ENCODE data around the gene RTTN. TPM values are rescaled to one million over a fixed set of nuclear protein-coding genes. Genes with fewer than 3 reads are reported as not detected.
A peak's percentile ranks its signal among the peaks of the same experiment; 100 is the strongest.
"Not testable (repeated sequence)": the region's sequence is repeated elsewhere in the genome, so short reads cannot be mapped to it uniquely, and the experiment has no call there.

RTTN gene
- total RNA-seq, 2 donors from 2014 or later: 7.1 to 10.0 TPM

GRCh38 chr18:70015127-70015526 lies 190.4 kb downstream of the RTTN start:
- ATAC-seq (no peak), DNase-seq (no peak)
- intact Hi-C loops (cut with DNase I, micrococcal nuclease): no loop called here

GRCh38 chr18:70005580-70005979 lies 199.9 kb downstream of the RTTN start:
- ATAC-seq (peak; percentile 24), DNase-seq (no peak)
- intact Hi-C loops (cut with DNase I, micrococcal nuclease): no loop called here

GRCh38 chr18:70004696-70005095 lies 200.8 kb downstream of the RTTN start:
- DNase-seq (no peak), ATAC-seq (no peak)
- intact Hi-C loops (cut with DNase I, micrococcal nuclease): no loop called here

DNA sequence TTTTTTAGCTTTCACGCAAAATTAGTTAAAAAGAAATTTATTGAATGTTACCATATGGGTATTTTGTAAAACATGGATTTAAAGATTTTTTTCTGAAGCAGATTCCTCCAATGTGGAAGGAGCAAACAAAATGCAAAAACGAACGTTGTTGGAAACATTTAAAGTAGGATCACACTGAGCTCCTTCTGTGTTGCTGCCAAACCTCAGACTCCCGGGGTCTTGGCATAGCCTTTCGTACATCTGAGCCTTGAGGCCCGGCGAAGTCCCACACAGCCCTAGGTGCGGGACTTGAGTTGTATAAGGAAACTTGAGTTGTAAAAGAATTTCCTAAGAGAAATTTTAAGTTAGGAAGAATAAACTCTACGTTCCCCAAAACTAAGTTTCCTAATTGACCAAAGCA lies 205.8 kb downstream of the RTTN start:
- intact Hi-C loops (cut with DNase I, micrococcal nuclease): no loop called here
- no peak for ATAC-seq

DNA sequence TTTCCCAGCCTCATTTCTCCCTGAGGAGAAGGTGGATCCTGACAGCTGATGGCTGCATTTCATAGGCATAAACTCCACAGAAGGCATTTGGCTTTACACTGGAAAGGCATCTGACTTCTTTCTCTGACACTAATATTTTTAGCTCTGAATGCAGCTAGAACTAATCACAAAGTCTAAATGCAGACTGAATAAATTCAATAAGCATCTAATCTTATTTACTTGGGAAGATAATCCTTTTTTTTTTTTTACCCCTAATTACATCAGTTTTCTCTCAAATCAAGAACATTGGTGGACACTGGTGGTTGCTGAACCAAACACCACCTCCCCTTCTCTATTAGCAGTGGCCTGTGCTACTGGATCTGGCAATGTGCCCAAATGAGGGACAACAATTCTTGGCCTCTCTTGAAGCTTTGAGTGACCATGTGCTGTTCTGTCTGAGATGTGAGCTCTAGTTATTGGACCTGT lies 206.9 kb downstream of the RTTN start:
- intact Hi-C loops (cut with DNase I, micrococcal nuclease): no loop called here
- ATAC-seq (no peak), DNase-seq (no peak)

More for the DNA sequence above, 205.8 kb downstream of the RTTN start:
- no peak for DNase-seq

- intact Hi-C loops (cut with DNase I, micrococcal nuclease): no loop called here
- DNase-seq (no peak), ATAC-seq (peak; percentile 79)
Measured at GRCh38 chr18:69996951-69997798, 208.3 kb downstream of the RTTN start.

GRCh38 chr18:69996417-69996816 lies 209.1 kb downstream of the RTTN start:
- DNase-seq: no peak
- intact Hi-C loops (cut with DNase I, micrococcal nuclease): no loop called here
- ATAC-seq: no peak

DNA sequence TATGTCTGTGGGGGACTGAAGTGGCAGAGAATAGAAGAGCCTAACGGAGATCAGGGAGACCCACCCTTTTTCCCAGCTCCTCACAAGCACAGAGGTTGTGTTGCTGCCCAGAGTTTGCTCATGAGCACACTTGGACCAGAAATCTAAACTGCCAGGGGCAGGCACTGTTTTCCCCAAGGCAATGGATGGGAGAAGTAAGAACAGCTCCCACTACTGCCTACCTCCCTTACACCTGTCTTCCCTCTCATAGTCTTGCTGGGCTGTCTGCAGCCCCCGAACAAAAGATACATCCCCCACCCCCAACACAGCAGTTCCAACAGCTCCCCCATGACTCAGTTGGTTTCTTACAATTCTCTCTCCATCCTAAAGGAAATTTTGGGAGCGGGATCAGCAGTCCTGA lies 209.7 kb downstream of the RTTN start:
- intact Hi-C loops (cut with DNase I, micrococcal nuclease): no loop called here
- DNase-seq (no peak), ATAC-seq (no peak)

GRCh38 chr18:69992776-69993175 lies 212.7 kb downstream of the RTTN start:
- ATAC-seq (no peak), DNase-seq (no peak)
- intact Hi-C loops (cut with DNase I, micrococcal nuclease): no loop called here

DNA sequence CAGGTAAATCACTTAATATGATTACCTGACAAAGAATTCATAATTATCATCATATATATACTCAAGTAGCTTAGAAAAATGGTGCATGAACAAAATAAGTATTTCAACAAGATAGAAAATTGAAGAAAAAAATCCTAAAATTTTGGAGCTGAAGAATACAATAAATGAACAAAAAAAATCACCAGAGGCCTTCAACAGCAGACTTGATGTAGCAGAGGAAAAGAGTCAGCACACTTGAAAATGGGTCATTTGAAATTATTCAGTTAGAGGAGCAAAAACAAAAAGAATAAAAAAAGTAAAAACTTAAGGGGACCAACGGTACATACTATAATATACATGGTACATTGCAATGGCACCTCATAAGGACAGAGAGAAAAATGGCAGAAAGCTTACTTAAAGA lies 217.6 kb downstream of the RTTN start:
- intact Hi-C loops (cut with DNase I, micrococcal nuclease): no loop called here
- DNase-seq (no peak), ATAC-seq (no peak)

- no peak for ATAC-seq
- intact Hi-C loops (cut with DNase I, micrococcal nuclease): no loop called here
- no peak for DNase-seq
Measured at GRCh38 chr18:69985239-69985638, 220.2 kb downstream of the RTTN start.

- DNase-seq (no peak), ATAC-seq (no peak)
- intact Hi-C loops (cut with DNase I, micrococcal nuclease): no loop called here
Measured at GRCh38 chr18:69982417-69982816, 223.1 kb downstream of the RTTN start.

DNA sequence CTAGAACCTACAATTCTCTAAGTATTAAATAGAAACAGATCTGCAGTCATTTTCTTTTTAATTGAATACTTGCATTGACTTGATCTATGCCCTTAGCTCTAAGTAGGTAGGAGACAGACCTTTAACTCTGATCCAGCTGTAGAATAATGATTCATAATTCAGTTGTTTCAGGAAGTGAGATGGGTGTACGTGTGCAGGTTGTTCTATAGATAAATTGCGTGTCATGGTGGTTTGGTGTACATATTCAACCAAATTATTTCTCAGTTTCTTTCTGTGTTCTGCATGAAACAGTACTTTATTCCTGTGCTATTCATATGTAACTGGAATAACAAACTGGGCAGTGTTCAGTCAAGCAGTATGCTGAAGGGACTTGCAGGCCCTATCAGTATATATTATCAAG lies 223.5 kb downstream of the RTTN start:
- intact Hi-C loops (cut with DNase I, micrococcal nuclease): no loop called here
- no peak for ATAC-seq
- no peak for DNase-seq

GRCh38 chr18:69980982-69981804 lies 224.3 kb downstream of the RTTN start:
- intact Hi-C loops (cut with DNase I, micrococcal nuclease): no loop called here
- ATAC-seq (no peak), DNase-seq (no peak)

GRCh38 chr18:69980509-69980908 lies 225.0 kb downstream of the RTTN start:
- intact Hi-C loops (cut with DNase I, micrococcal nuclease): no loop called here
- DNase-seq (no peak), ATAC-seq (no peak)

GRCh38 chr18:69978732-69979715 lies 226.5 kb downstream of the RTTN start:
- intact Hi-C loops (cut with DNase I, micrococcal nuclease): no loop called here
- ATAC-seq (no peak), DNase-seq (no peak)

- intact Hi-C loops (cut with DNase I, micrococcal nuclease); ATAC-seq; DNase-seq: not testable (repeated sequence)
Measured at GRCh38 chr18:69975294-69975693, 230.2 kb downstream of the RTTN start.

- no peak for DNase-seq
- no peak for ATAC-seq
- intact Hi-C loops (cut with DNase I, micrococcal nuclease): no loop called here
Measured at GRCh38 chr18:69974365-69974764, 231.1 kb downstream of the RTTN start.

- ATAC-seq (no peak), DNase-seq (no peak)
- intact Hi-C loops (cut with DNase I, micrococcal nuclease): no loop called here
Measured at GRCh38 chr18:69969491-69969890, 236.0 kb downstream of the RTTN start.

Measured in left colon (tissue), 2 donors.